Right lobe of liver (tissue), 4 donors: ENCODE data around the gene BOLA3.

Experiments used
- CTCF ChIP-seq, 4 donors: fragments of 200-600 bp in 3 of 4; fragments of 450-650 bp in 1 of 4; IDR thresholded peaks; one replicate each; pipeline versions ENCODE4 v1.5.1 to v1.8.0; 2016 to 2022; ENCODE audit warnings: antibody characterized with exemption in 4 of 4, mild to moderate bottlenecking in 2 of 4
- POLR2A ChIP-seq: fragments of 450-650 bp; IDR thresholded peaks from one replicate; pipeline ENCODE4 v1.6.1; 2017; ENCODE audit warnings: antibody characterized with exemption, mild to moderate bottlenecking
- donor health status: DM: no; HTN: no; CAD: no.
- donor health status: DM: no; HTN: no; CAD: no.
- donor health status: DM: no; HTN: yes; CAD: no.

GRCh38 chr2:74092275-74092674, 55.4 kb downstream of the BOLA3 start:
- no peak for TF ChIP-seq CTCF (IDR thresholded peaks at IDR 0.05)
- TF ChIP-seq POLR2A = no peak
